ENCODE data around the gene PRKN. TPM values are rescaled to one million over a fixed set of nuclear protein-coding genes. Genes with fewer than 3 reads are reported as not detected.
A peak's percentile ranks its signal among the peaks of the same experiment; 100 is the strongest.

PRKN gene
- total and polyA plus RNA-seq, 8 donors = 0.82 to 7.2 (median 2.9) TPM

- FAIRE-seq = no peak
- Histone ChIP-seq H3K36me3 (no peaks in the 10 kb centered on the region), H3K9me3 (no peaks in the 10 kb centered on the region), H3K4me1 (peaks cover 0 to 14% (median 0%) of the 10 kb centered on the region in 3 donors), H3K27ac (no peak overlapping the region), H3K4me3 (no peak overlapping the region), H3K27me3 (no peaks in the 10 kb centered on the region)
- no peak for ATAC-seq
- intact Hi-C loops (cut with DNase I) = no loop called here
- no peak for DNase-seq
- WGBS, 2 donors = 48 to 66% methylated on average over 1 of the region's 1 CpG
- no peak for TF ChIP-seq CTCF (IDR thresholded peaks at IDR 0.05)
Observed at GRCh38 chr6:162626869-162627268, 100.7 kb downstream of the PRKN start.

- peak in 3 of 4 donors; percentile 39 to 85 (median 70) for ATAC-seq
- H3K9me3 ChIP-seq = no peaks in the 10 kb centered on the region
- H3K4me3 ChIP-seq = no peak overlapping the region
- H3K4me1 ChIP-seq = peaks cover 0 to 14% (median 0%) of the 10 kb centered on the region in 3 donors
- TF ChIP-seq CTCF (IDR thresholded peaks at IDR 0.05) = no peak
- H3K27me3 ChIP-seq = no peaks in the 10 kb centered on the region
- no peaks in the 10 kb centered on the region for H3K36me3 ChIP-seq
- WGBS, 2 donors = 37 to 46% methylated on average over 5 of the region's 5 CpGs
- FAIRE-seq = no peak
- H3K27ac ChIP-seq = peak overlapping the region in 1 of 4 donors; percentile 30
- no peak for DNase-seq
- intact Hi-C loops (cut with DNase I) = no loop called here
Observed at GRCh38 chr6:162625846-162626540, 101.6 kb downstream of the PRKN start.

- FAIRE-seq (no peak), DNase-seq (no peak), ATAC-seq (no peak)
- TF ChIP-seq CTCF (IDR thresholded peaks at IDR 0.05) = no peak
- Histone ChIP-seq H3K4me1 (peaks cover 0 to 11% (median 0%) of the 10 kb centered on the region in 3 donors), H3K27me3 (no peaks in the 10 kb centered on the region), H3K36me3 (no peaks in the 10 kb centered on the region), H3K4me3 (no peak overlapping the region), H3K9me3 (no peaks in the 10 kb centered on the region), H3K27ac (no peak overlapping the region)
- intact Hi-C loops (cut with DNase I) = no loop called here
- WGBS, 2 donors = 77 to 84% methylated on average over 5 of the region's 5 CpGs
Observed at GRCh38 chr6:162622572-162622971, 105.0 kb downstream of the PRKN start.

GRCh38 chr6:162621246-162621645 is 106.3 kb downstream of the PRKN start:
- ATAC-seq = peak in 3 of 4 donors; percentile 37 to 75 (median 63)

More at GRCh38 chr6:162621246-162621645, 106.3 kb downstream of the PRKN start:
- Histone ChIP-seq H3K36me3 (no peaks in the 10 kb centered on the region), H3K27ac (no peak overlapping the region), H3K27me3 (no peaks in the 10 kb centered on the region), H3K4me1 (peaks cover 0 to 4% (median 0%) of the 10 kb centered on the region in 3 donors), H3K9me3 (no peaks in the 10 kb centered on the region), H3K4me3 (no peak overlapping the region)
- intact Hi-C loops (cut with DNase I) = no loop called here
- DNase-seq (no peak), FAIRE-seq (no peak)
- no peak for TF ChIP-seq CTCF (IDR thresholded peaks at IDR 0.05)
- WGBS, 2 donors = 68 to 81% methylated on average over 4 of the region's 4 CpGs

All from pancreas (tissue), 10 donors.